GM19239 (cell line): ENCODE data around the gene SLCO2A1.

Experiments used
- DNase-seq: peaks from one replicate; pipeline ENCODE4 v3.0.0; 2011; ENCODE audit warnings: low spot score; ENCODE audit not compliant: insufficient read length
- FAIRE-seq: peaks from 2 replicates; lab custom pipeline; 2011; peaks lifted over from hg19 to GRCh38; lab: Jason Lieb, UNC

Gene SLCO2A1

GRCh38 chr3:133924041-133924440, 105.7 kb downstream of the SLCO2A1 start:
- DNase-seq (no peak), FAIRE-seq (no peak)

GRCh38 chr3:133921592-133921991, 108.1 kb downstream of the SLCO2A1 start:
- DNase-seq, result no peak
- no peak for FAIRE-seq

- no peak for FAIRE-seq
- DNase-seq, result no peak
Measured at GRCh38 chr3:133917144-133917543, 112.6 kb downstream of the SLCO2A1 start.

- FAIRE-seq (no peak), DNase-seq (no peak)
Measured at GRCh38 chr3:133915685-133916658, 113.8 kb downstream of the SLCO2A1 start.

- no peak for FAIRE-seq
- DNase-seq, result no peak
Measured at GRCh38 chr3:133914839-133915600, 114.7 kb downstream of the SLCO2A1 start.

- FAIRE-seq, result no peak
- no peak for DNase-seq
Measured at GRCh38 chr3:133910422-133910821, 119.3 kb downstream of the SLCO2A1 start.

GRCh38 chr3:133905376-133905775, 124.3 kb downstream of the SLCO2A1 start:
- DNase-seq (no peak), FAIRE-seq (no peak)

- no peak for DNase-seq
- FAIRE-seq, result no peak
Measured at GRCh38 chr3:133901847-133902246, 127.9 kb downstream of the SLCO2A1 start.

- no peak for FAIRE-seq
- DNase-seq, result no peak
Measured at GRCh38 chr3:133901083-133901482, 128.6 kb downstream of the SLCO2A1 start.

GRCh38 chr3:133899311-133899710, 130.4 kb downstream of the SLCO2A1 start:
- DNase-seq (no peak), FAIRE-seq (no peak)

- DNase-seq (no peak), FAIRE-seq (no peak)
Measured at GRCh38 chr3:133897547-133897946, 132.2 kb downstream of the SLCO2A1 start.

- DNase-seq, result no peak
- FAIRE-seq, result no peak
Measured at GRCh38 chr3:133896002-133896761, 133.5 kb downstream of the SLCO2A1 start.

- FAIRE-seq (no peak), DNase-seq (no peak)
Measured at GRCh38 chr3:133895208-133896001, 134.3 kb downstream of the SLCO2A1 start, which contains the start of gene RAB6B. Gene RAB6B (minus strand): TSS chr3:133895882. CDS start chr3:133895466, 416 bp downstream.

GRCh38 chr3:133894353-133895207, 135.1 kb downstream of the SLCO2A1 start:
- no peak for DNase-seq
- no peak for FAIRE-seq

- no peak for FAIRE-seq
- no peak for DNase-seq
Measured at GRCh38 chr3:133893683-133894352, 135.9 kb downstream of the SLCO2A1 start.

GRCh38 chr3:133892541-133893231, 137.0 kb downstream of the SLCO2A1 start:
- DNase-seq (no peak), FAIRE-seq (no peak)

GRCh38 chr3:133891662-133892378, 137.9 kb downstream of the SLCO2A1 start:
- FAIRE-seq (no peak), DNase-seq (no peak)
